Measurements from ENCODE around the gene SYPL2. TPM values are rescaled to one million over a fixed set of nuclear protein-coding genes. Genes with fewer than 3 reads are reported as not detected.

The SYPL2 gene
- total and polyA plus RNA-seq, 2 donors (not counting 1 experiment from before 2014, with no cell fraction given) = not detected

DNA sequence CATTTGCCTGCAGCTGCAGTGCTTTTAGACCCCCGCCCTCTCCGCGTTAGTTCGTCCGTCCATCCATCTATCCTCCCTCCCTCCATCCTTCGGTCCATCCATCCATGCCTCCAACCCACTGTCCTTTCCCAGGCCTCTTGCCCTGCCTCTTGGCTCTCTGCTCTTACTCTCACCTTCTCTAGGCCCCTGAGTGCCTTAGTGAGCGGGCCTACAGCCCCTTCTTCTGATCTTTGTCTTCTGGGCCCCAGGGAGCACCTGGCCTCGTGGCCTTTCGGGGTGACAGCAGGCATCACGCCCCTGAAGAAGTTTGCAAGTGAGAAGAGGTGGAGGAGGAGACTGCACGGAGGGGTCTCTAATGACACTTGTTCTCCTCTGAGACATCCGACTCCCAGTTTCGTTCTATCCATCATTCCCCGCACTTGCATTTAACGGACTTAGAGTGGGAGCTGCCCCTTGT is 18.2 kb downstream of the SYPL2 start:
- ATAC-seq (ENCODE audit: low read depth) = no peak
- H3K9ac ChIP-seq (ENCODE audit: low read length) = peak overlapping the region; percentile 69
- H3K27ac ChIP-seq (ENCODE audit: low read length in 2 of 2) = peak overlapping the region in 1 of 2 donors; percentile 92
- H3K36me3 ChIP-seq (replicated peaks in 1 of 2; ENCODE audit: control extremely low read depth in 1 of 2, control insufficient read depth in 1 of 2, extremely low read depth in 1 of 2, insufficient read depth in 2 of 2, low read length in 1 of 2) = peaks cover 0 to 8% of the 10 kb centered on the region in 2 experiments
- Mint-ChIP-seq H3K9me3 (ENCODE audit: insufficient read depth) (no peaks in the 10 kb centered on the region), H3K4me3 (peak overlapping the region; percentile 96), H3K4me1 (peaks cover 28% of the 10 kb centered on the region), H3K27me3 (peaks cover 14% of the 10 kb centered on the region), H3K27ac (peak overlapping the region; percentile 88)
- peak overlapping the region; percentile 51 to 82 (median 73) for H3K4me3 ChIP-seq (ENCODE audit: control extremely low read depth in 1 of 5, extremely low read depth in 1 of 5, insufficient read depth in 1 of 5, low read depth in 2 of 5, low read length in 4 of 5)
- H3K27me3 ChIP-seq (replicated peaks in 1 of 4; ENCODE audit: control extremely low read depth in 1 of 4, control insufficient read depth in 3 of 4, insufficient read depth in 4 of 4, low read length in 3 of 4) = peaks cover 0 to 10% (median 4%) of the 10 kb centered on the region in 4 experiments
- peaks cover 24% of the 10 kb centered on the region for H3K79me2 ChIP-seq (ENCODE audit: control insufficient read depth, insufficient read depth, low read length)
- 22% methylated on average over 10 of the region's 15 CpGs for WGBS (ENCODE audit: insufficient coverage)
- H2AFZ ChIP-seq (ENCODE audit: insufficient read depth, low read depth, low read length, poor library complexity, severe bottlenecking) = peak overlapping the region; percentile 90
- H3K4me1 ChIP-seq (ENCODE audit: control insufficient read depth in 2 of 2, insufficient read depth in 2 of 2, low read length in 2 of 2) = peaks cover 12 to 23% of the 10 kb centered on the region in 2 donors
- ChIA-PET CTCF (interaction anchor here (1.3 to 37.9 kb wide), 4 partner anchors 9 to 501 kb away, joined by 4 to 926 read pairs (median 26); partner anchors contain the start of genes AHCYL1, CYB561D1 and GPR61), POLR2A (interaction anchor here (0.6 to 1.6 kb wide), 5 partner anchors 10 to 500 kb away, joined by 3 to 8 read pairs (median 5); partner anchors contain the start of genes CYB561D1 and GNAI3)
- TF ChIP-seq EZH2 (IDR thresholded peaks at IDR 0.05; ENCODE audit: borderline replicate concordance, insufficient read depth, low read depth, low read length, poor library complexity, severe bottlenecking) (no peak), CTCF (IDR thresholded peaks at IDR 0.05) (no peak)
- peak overlapping the region; percentile 91 for H3K4me2 ChIP-seq (replicated peaks; ENCODE audit: low read depth, low read length, poor library complexity, severe bottlenecking)
- no peaks in the 10 kb centered on the region for H3K9me3 ChIP-seq (ENCODE audit: control extremely low read depth in 1 of 3, control insufficient read depth in 2 of 3, insufficient read depth in 1 of 3, low read length in 2 of 3)
- no peaks in the 10 kb centered on the region for H4K20me1 ChIP-seq (ENCODE audit: control insufficient read depth, insufficient read depth, low read length, poor library complexity, severe bottlenecking)
- intact Hi-C loops (cut with micrococcal nuclease) = loop anchor here (5.0 to 10.0 kb wide), 3 partner anchors 133 to 923 kb away; partner anchors contain the start of genes AMPD2, GNAT2, GSTM4 and LAMTOR5
- DNase-seq = no peak

DNA sequence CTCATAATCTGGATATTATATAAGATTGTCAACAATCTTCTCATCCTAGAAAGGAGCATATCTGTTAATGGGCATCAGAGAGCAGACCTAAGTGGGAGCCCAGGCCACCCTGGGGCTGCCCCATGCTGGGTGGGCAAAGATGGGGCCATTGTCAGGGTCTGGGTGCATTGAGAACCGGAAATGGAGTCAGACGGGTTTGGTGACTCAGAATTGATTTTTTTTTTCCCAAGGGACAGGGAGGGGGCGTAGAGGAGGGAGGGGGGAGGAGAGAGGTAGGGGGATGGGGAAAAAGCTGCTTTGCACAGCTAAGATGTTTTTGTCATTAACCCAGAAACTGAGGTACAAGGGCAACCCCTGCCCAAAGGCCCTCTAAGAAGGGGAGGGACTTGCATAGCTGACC is 18.7 kb downstream of the SYPL2 start:
- Histone ChIP-seq H3K9me3 (ENCODE audit: control extremely low read depth in 1 of 3, control insufficient read depth in 2 of 3, insufficient read depth in 1 of 3, low read length in 2 of 3) (no peaks in the 10 kb centered on the region), H4K20me1 (ENCODE audit: control insufficient read depth, insufficient read depth, low read length, poor library complexity, severe bottlenecking) (no peaks in the 10 kb centered on the region), H3K4me2 (replicated peaks; ENCODE audit: low read depth, low read length, poor library complexity, severe bottlenecking) (peak overlapping the region; percentile 91), H3K4me1 (ENCODE audit: control insufficient read depth in 2 of 2, insufficient read depth in 2 of 2, low read length in 2 of 2) (peaks cover 12 to 23% of the 10 kb centered on the region in 2 donors), H3K79me2 (ENCODE audit: control insufficient read depth, insufficient read depth, low read length) (peaks cover 24% of the 10 kb centered on the region), H3K9ac (ENCODE audit: low read length) (no peak overlapping the region), H3K36me3 (replicated peaks in 1 of 2; ENCODE audit: control extremely low read depth in 1 of 2, control insufficient read depth in 1 of 2, extremely low read depth in 1 of 2, insufficient read depth in 2 of 2, low read length in 1 of 2) (peaks cover 0 to 12% of the 10 kb centered on the region in 2 experiments), H2AFZ (ENCODE audit: insufficient read depth, low read depth, low read length, poor library complexity, severe bottlenecking) (peak overlapping the region; percentile 90), H3K27ac (ENCODE audit: low read length in 2 of 2) (no peak overlapping the region), H3K27me3 (replicated peaks in 1 of 4; ENCODE audit: control extremely low read depth in 1 of 4, control insufficient read depth in 3 of 4, insufficient read depth in 4 of 4, low read length in 3 of 4) (peaks cover 0 to 10% (median 2%) of the 10 kb centered on the region in 4 experiments), H3K4me3 (ENCODE audit: control extremely low read depth in 1 of 5, extremely low read depth in 1 of 5, insufficient read depth in 1 of 5, low read depth in 2 of 5, low read length in 4 of 5) (no peak overlapping the region)
- Mint-ChIP-seq H3K27me3 (peaks cover 11% of the 10 kb centered on the region), H3K27ac (peak overlapping the region; percentile 88), H3K4me3 (peak overlapping the region; percentile 96), H3K9me3 (ENCODE audit: insufficient read depth) (no peaks in the 10 kb centered on the region), H3K4me1 (peaks cover 28% of the 10 kb centered on the region)
- ATAC-seq (ENCODE audit: low read depth) = no peak
- no peak for DNase-seq
- intact Hi-C loops (cut with micrococcal nuclease) = loop anchor here (10.0 kb wide), 1 partner anchor 170 kb away; the partner anchor contains the start of gene GSTM4
- POLR2A ChIA-PET = interaction anchor here (0.7 to 1.0 kb wide), 2 partner anchors 171 to 499 kb away, joined by 3 to 4 read pairs; partner anchors contain the start of gene GSTM4
- TF ChIP-seq EZH2 (IDR thresholded peaks at IDR 0.05; ENCODE audit: borderline replicate concordance, insufficient read depth, low read depth, low read length, poor library complexity, severe bottlenecking) (no peak), CTCF (IDR thresholded peaks at IDR 0.05) (no peak)
- 17% methylated on average over 2 of the region's 3 CpGs for WGBS (ENCODE audit: insufficient coverage)
- CTCF ChIA-PET = interaction anchor here (0.7 to 37.9 kb wide), 3 partner anchors 8 to 220 kb away, joined by 3 to 926 read pairs (median 46); partner anchors contain the start of genes CYB561D1 and GPR61

Data from B cell (primary cell).